ENCODE data around the gene NUP210.
"Not testable (repeated sequence)": the region's sequence is repeated elsewhere in the genome, so short reads cannot be mapped to it uniquely, and the experiment has no call there.

Gene NUP210

GRCh38 chr3:13429631-13430291 is 9.6 kb upstream of the NUP210 start:
- DNase-seq (ENCODE audit: low read depth): no peak

- not testable (repeated sequence) for DNase-seq (ENCODE audit: low read depth)
Measured at GRCh38 chr3:13428678-13429077, 8.6 kb upstream of the NUP210 start.

GRCh38 chr3:13427662-13428603 is 7.8 kb upstream of the NUP210 start:
- peak; percentile 22 for DNase-seq (ENCODE audit: low read depth)

- DNase-seq (ENCODE audit: low read depth): no peak
Measured at GRCh38 chr3:13426591-13426990, 6.5 kb upstream of the NUP210 start.

- DNase-seq (ENCODE audit: low read depth): no peak
Measured at GRCh38 chr3:13425689-13426088, 5.6 kb upstream of the NUP210 start.

GRCh38 chr3:13424865-13425617 is 4.9 kb upstream of the NUP210 start:
- no peak for DNase-seq (ENCODE audit: low read depth)

GRCh38 chr3:13424141-13424844 is 4.2 kb upstream of the NUP210 start:
- DNase-seq (ENCODE audit: low read depth): no peak

- peak; percentile 82 for DNase-seq (ENCODE audit: low read depth)
Measured at GRCh38 chr3:13420831-13421765, 976 bp upstream of the NUP210 start.

GRCh38 chr3:13419505-13420044 is 547 bp downstream of the NUP210 start:
- peak; percentile 46 for DNase-seq (ENCODE audit: low read depth)

GRCh38 chr3:13417166-13417947 is 2.8 kb downstream of the NUP210 start:
- no peak for DNase-seq (ENCODE audit: low read depth)

GRCh38 chr3:13415997-13416793 is 3.9 kb downstream of the NUP210 start:
- no peak for DNase-seq (ENCODE audit: low read depth)

GRCh38 chr3:13415236-13415986 is 4.7 kb downstream of the NUP210 start:
- DNase-seq (ENCODE audit: low read depth): no peak

GRCh38 chr3:13414040-13414729 is 5.9 kb downstream of the NUP210 start:
- DNase-seq (ENCODE audit: low read depth): peak; percentile 43

GRCh38 chr3:13411186-13411860 is 8.8 kb downstream of the NUP210 start:
- DNase-seq (ENCODE audit: low read depth): no peak

GRCh38 chr3:13408890-13409289 is 11.2 kb downstream of the NUP210 start:
- DNase-seq (ENCODE audit: low read depth): no peak

- DNase-seq (ENCODE audit: low read depth): no peak
Measured at GRCh38 chr3:13407926-13408325, 12.2 kb downstream of the NUP210 start.

- no peak for DNase-seq (ENCODE audit: low read depth)
Measured at GRCh38 chr3:13407475-13407874, 12.6 kb downstream of the NUP210 start.

All from T follicular helper cell (primary cell).